Heart left ventricle (tissue), 13 donors: ENCODE measurements around the gene KCNN3.

Experiments used
- POLR2A ChIP-seq, 2 donors: fragments of 450-650 bp; IDR thresholded peaks; one replicate each; pipeline ENCODE4 v1.6.1; 2017; ENCODE audit warnings: antibody characterized with exemption in 2 of 2, mild to moderate bottlenecking in 2 of 2, moderate library complexity in 2 of 2
- TF ChIP-seq, protein P1 (sequence below), 12 donors: fragments of 200-600 bp; sonication (generic) in 4 of 12; IDR thresholded peaks; one replicate each; pipeline versions ENCODE4 v1.5.0 to v1.8.0; 2018 to 2022; ENCODE audit warnings: antibody characterized with exemption in 12 of 12, mild to moderate bottlenecking in 5 of 12
- donor health status: ischemic (EF 13 %, LVEDD 7.1; RV severe dilation, severe dysfunction).
- donor health status: DM: no; HTN: yes; CAD: no.
- donor health status: DM: no; HTN: no; CAD: no.
- donor health status: ischemic (EF 25% LVEDD 6.9; RV normal size, moderate dysfunction).
- donor health status: ischemic (EF 25% LVEDD 5.7; RV mildly dilated, moderate dysfunction).
- donor health status: ischemic (EF 35%, LVEDD 5.7; RV mildly dilated, moderate dysfunction).
- donor health status: nonischemic (EF 11% LVEDD 7.7; RV severe dilation, severe dysfunction).
- donor health status: DM: yes; HTN: yes; CAD: no.
- donor health status: PGD.
- donor health status: ischemic (EF 29% LVEDD 5.4; RV normal size, mild dysfunction).
- donor health status: nonischemic (EF 23%, LVEDD 6.1; RV moderate dilation, normal function).

DNA sequence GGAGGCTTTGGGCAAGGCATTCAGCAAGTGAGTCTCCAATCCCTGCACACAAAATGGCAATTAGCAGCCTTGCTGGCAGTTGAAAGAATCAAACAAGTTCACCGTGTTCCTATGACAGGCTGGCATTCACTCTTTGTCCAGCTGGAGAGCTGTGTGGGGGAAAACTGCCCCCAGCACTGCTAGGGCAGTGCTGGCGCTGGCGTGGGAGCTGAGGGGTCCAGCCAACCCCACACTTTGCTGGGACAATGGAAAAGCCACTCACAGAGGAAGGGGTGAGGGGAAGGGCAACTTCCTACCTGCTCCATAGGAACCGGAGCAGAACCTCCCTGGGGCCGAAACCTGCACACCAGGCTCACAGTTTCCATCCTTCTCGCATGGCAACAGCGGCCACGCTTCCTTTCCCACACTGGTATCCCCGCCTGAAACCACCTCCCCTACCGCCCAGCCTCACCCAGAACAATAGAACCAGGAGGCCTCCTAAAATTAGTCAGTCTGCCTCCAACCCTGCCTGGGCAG, 26.7 kb upstream of the KCNN3 start:
- TF ChIP-seq POLR2A (IDR thresholded peaks at IDR 0.05), result no peak
- TF ChIP-seq, protein P1, sequence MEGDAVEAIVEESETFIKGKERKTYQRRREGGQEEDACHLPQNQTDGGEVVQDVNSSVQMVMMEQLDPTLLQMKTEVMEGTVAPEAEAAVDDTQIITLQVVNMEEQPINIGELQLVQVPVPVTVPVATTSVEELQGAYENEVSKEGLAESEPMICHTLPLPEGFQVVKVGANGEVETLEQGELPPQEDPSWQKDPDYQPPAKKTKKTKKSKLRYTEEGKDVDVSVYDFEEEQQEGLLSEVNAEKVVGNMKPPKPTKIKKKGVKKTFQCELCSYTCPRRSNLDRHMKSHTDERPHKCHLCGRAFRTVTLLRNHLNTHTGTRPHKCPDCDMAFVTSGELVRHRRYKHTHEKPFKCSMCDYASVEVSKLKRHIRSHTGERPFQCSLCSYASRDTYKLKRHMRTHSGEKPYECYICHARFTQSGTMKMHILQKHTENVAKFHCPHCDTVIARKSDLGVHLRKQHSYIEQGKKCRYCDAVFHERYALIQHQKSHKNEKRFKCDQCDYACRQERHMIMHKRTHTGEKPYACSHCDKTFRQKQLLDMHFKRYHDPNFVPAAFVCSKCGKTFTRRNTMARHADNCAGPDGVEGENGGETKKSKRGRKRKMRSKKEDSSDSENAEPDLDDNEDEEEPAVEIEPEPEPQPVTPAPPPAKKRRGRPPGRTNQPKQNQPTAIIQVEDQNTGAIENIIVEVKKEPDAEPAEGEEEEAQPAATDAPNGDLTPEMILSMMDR (IDR thresholded peaks at IDR 0.05), result no peak
